ENCODE measurements around the gene YBEY.

- no peak for TF ChIP-seq CTCF (conservative IDR thresholded peaks at IDR 0.05; ENCODE audit: low read depth, low read length)
- no peak for TF ChIP-seq EZH2 (IDR thresholded peaks at IDR 0.05; ENCODE audit: low read length, unreplicated experiment)
- no peak for TF ChIP-seq EZH2phosphoT487 (IDR thresholded peaks at IDR 0.05; ENCODE audit: borderline replicate concordance, low read length)
Observed at GRCh38 chr21:46344219-46344915, 58.2 kb downstream of the YBEY start.

Measured in PC-3 (cell line).